ENCODE measurements around the gene HNRNPA3.

DNA sequence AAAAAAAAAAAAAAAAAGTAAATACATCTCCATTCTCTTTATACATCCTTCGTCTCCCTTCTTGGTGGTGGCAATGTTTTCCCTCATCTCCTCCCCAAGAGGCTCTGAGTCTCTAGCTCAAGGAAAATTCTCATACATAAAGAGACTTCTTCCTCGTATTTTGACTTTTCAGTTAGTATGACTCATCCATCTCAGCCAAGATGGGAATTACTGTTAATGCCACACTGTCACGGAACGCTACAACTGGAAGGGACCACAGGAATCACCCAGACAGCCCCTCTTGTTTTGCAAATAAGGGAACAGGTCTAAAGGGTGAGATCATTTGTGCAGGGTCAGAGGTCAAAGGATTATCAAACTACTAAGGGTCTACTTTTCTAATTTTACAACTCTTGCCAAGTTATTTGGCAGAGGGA, 32.4 kb downstream of the HNRNPA3 start:
- TF ChIP-seq GATA2 (IDR thresholded peaks at IDR 0.05; ENCODE audit: low read depth, low read length) (no peak), GATA3 (IDR thresholded peaks at IDR 0.05; ENCODE audit: low read depth, low read length) (no peak)
